GM13976 (cell line): ENCODE data around the gene ATXN1.
A peak's percentile ranks its signal among the peaks of the same experiment; 100 is the strongest.

Experiments
- DNase-seq: peaks from one replicate; pipeline ENCODE4 v3.0.0; 2012; ENCODE audit warnings: low spot score
- in situ Hi-C: fragments of 300-500 bp; cut with MboI; formaldehyde crosslinking; loops from one replicate; pipeline ENCODE4 v1.12.0; 2022; ENCODE audit warnings: low sequenced_read_pairs, mixed read lengths, inconsistent platforms; ENCODE audit not compliant: unreplicated experiment
- TF ChIP-seq, protein P1 (sequence below): IDR thresholded peaks from 2 replicates; pipeline ENCODE4 v1.5.1; 2012; ENCODE audit warnings: borderline replicate concordance, mild to moderate bottlenecking; ENCODE audit not compliant: insufficient read depth; ENCODE audit errors: extremely low read depth, missing control alignments, control extremely low read depth

ATXN1 gene

GRCh38 chr6:16698997-16699868 is 62.0 kb downstream of the ATXN1 start:
- TF ChIP-seq, protein P1, sequence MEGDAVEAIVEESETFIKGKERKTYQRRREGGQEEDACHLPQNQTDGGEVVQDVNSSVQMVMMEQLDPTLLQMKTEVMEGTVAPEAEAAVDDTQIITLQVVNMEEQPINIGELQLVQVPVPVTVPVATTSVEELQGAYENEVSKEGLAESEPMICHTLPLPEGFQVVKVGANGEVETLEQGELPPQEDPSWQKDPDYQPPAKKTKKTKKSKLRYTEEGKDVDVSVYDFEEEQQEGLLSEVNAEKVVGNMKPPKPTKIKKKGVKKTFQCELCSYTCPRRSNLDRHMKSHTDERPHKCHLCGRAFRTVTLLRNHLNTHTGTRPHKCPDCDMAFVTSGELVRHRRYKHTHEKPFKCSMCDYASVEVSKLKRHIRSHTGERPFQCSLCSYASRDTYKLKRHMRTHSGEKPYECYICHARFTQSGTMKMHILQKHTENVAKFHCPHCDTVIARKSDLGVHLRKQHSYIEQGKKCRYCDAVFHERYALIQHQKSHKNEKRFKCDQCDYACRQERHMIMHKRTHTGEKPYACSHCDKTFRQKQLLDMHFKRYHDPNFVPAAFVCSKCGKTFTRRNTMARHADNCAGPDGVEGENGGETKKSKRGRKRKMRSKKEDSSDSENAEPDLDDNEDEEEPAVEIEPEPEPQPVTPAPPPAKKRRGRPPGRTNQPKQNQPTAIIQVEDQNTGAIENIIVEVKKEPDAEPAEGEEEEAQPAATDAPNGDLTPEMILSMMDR = no peak
- DNase-seq = no peak
- in situ Hi-C loops = no loop called here

DNA sequence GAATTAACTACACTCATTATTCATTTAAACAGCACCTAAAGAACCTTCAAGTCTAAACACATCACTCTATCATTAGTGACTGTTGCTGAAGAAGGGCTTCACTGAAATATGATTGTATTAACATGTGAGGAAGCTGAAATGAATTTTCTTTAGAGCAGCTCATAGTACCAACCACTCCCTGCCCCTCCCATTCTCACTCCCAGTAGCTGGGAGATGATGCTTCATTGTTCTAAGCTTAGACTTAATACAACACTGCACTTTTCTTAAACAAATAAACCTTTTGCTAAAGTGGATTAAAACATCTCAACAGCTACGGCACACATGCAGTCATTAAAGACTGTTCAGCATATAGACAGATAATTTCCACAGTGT is 63.1 kb downstream of the ATXN1 start:
- TF ChIP-seq, protein P1 = no peak
- DNase-seq = no peak
- in situ Hi-C loops = no loop called here

DNA sequence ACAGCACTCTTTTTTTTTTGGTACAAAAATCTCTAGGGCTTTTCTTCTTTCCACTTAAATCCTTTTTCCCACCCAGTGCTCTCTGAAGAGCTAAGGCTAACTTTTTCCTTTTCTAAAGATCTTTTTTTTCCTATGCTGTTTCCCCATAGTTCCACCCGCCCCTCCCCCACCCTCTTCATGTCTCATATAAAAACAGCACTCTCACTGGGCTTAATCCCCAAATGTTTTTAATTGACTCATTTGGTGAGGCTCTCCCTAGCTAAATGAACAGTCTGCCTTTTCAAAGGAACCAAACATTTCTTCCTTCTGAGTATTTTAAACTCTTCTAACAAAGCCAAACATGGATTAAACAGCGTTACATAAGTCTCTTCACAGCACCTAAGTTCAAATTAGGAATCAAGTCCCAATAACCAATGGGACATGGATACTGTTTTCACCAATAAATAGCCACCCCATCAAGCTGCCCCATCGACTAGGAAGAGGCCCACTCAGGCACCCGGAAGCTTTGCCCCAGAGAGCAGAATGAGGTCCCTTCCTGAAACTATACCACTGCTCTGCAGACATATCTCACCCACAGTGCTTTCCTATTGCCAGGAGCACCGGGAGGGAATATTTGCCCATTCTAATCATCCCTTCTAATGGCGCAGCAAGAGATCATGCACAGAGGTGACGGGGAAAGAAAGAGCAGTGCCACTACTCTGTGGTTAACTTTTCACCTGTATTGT is 63.7 kb downstream of the ATXN1 start:
- TF ChIP-seq, protein P1 = no peak
- in situ Hi-C loops = no loop called here
- DNase-seq = no peak

DNA sequence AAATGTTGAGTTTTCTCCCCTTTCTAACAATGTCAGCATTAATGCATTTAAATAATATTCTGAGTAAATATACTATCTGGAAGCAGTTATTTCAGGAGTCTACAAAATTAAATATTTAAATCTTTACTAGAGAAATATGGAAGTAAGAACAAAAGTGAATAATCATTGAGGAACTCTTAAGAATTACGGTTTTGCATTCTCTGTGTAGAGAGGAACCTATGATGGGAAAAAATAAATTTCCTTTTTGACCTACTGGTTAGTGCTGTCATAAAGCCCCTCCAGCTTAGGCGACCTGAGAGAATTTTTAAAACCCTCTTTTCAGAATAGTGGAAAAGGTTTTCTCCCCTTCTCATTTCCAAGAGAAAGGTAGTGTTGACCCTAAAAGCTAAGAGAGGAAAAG is 64.8 kb downstream of the ATXN1 start:
- no peak for DNase-seq
- in situ Hi-C loops = no loop called here
- TF ChIP-seq, protein P1 = no peak

DNA sequence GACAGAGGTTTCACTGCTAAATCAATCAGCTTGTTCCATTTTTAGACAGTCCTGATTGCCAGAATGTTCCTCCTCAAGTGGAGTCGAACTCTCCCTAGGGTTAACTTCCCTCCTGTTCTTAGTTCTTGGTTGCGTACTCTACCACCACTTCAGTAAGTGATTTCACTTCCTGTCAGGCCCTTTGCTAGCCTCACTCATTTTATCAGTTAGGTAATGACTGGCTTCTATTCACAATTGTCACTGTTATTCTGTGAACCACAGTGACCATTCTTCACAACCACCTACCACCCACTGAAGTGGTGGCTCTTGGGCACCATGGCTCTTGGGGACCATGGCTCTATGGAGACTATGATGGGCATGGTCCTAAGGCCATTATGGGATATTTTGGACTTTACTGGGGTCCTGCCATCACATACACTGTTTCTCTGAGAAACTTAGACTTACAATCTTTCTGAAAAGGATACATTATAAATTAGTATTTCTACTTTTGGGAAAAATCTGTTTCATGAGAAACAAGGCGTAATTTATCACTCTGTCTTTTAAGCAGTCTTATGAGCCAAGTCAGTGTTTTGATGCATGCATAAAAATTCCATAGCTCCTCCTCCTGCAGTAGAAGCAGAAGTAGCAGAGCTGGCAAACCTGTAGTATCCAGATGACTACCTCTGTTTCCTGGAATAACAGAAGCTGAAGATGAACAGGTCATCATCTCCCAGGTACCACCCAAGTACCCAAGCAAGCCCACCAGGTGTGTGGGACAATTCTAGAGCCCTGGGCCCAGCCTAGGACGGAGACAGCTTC is 66.3 kb downstream of the ATXN1 start:
- in situ Hi-C loops = no loop called here
- peak; percentile 28 for DNase-seq
- TF ChIP-seq, protein P1 = no peak

GRCh38 chr6:16691324-16691723 is 69.9 kb downstream of the ATXN1 start:
- in situ Hi-C loops = no loop called here
- TF ChIP-seq, protein P1 = no peak
- DNase-seq = no peak
